Measurements from ENCODE around the gene FBXW8.

Gene FBXW8

DNA sequence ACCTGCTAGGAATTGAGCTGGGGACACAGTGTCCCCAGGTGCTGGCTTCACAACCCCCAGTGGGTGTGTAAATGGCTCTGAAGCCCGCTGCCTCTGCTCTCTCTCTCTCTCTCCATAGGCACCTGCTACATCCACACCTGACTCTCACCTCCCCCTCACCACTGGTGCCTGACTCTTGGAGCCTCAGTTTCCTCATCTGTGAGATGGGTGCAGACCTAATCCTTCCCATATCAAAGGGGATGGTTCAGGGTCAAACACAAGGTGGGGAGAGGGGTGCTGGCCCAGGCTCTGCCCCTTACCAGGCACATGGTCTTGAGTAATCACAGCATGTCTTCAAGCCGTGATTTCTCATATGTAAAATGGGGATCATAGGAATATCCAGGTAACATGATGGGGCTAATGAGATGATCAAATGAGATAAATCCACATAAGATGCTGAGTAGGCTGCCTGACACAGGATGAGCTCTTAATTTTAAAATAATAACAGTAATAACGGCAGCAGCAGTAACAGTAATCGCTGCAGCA lies 150.9 kb downstream of the FBXW8 start:
- DNase-seq = no peak

DNA sequence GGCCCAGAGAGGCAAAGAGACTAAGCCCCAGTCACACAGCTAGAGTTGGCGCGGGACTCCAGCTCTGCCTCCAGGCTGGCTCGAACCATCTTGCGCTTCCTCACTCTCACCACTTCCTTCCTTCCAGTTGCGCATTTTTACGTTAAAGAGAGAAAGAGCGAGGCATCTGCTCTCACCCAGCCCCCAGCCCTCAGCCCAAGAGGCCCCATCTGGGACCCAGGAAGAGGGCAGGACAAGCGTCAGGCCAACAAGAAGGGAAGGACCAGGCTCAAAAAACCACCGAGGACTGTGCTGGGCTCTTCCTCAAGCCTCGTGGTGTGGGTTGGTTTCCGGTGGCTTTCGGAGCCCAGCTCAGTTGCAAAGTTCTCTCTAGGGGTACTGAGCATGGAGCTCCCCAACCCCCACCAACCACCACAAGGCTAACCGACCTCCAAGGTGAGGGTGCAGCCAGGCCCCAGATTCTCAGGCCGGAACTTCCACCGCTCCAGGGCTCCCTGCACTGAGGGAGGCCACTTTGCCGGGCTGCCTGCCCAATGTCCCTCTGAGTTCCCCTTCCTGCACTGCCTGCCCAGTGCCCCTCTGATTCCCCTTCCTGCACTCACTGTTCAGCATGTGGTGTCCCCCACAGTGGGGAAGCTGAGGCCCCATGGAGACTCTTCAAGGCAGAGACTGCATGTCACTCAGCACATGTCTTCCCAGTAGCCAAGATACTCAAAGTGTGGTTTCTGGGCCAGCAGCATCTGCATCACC lies 152.6 kb downstream of the FBXW8 start:
- peak; percentile 47 for DNase-seq

DNA sequence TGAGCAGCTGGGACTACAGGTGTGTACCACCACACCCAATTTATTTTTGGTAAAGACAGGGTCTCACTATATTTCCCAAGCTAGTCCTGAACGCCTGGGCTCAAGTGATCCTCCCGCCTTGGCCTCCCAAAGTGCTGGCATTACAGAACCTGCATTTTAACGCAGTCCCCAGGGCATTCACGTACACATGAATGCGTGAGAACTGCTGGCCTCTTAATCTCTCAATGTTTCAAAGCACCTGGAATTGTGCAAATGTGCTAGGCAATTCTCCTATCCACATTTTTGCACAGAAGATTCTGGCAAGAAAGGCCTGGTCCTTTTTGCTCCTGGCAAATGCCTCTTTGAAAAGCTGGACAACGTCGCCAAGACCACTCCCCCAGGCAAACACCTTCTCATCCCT lies 153.3 kb downstream of the FBXW8 start:
- DNase-seq = no peak

DNA sequence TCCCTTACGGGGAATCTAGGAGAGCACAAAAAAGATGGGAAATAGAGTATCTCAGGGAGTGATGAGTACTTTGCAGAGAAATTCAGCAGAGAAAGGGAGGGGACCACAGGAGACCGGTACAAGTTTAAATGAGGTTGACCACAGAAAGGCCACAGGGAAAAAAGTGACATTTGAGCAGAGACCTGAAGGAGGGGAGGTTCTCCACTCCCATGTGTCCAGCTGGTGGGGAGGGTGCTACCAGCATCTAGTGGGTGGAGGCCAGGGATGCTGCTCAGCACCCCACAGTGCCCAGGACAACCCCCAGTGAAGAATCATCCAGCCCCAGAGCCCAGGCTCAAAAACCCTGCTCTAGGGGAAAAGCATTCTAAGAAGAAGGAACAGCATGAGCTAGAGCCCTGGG lies 153.8 kb downstream of the FBXW8 start:
- DNase-seq = no peak

DNA sequence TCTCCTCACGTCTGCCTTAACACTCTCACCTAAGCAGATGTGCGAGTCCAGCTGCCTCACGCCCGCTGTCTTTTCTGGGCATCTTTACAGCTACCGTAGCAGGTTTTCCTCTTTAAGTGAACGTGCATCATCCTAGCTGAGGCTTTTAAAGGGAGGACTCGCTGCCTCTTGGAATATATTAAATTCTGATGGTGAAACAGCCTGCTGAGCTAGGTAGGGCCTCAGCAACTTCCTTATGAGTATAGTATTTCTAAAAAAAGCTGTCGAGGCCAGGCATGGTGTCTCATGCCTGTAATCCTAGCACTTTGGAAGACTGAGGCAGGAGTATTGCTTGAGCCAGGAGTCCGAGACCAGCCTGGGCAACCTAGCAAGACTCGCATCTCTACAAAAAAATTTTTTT lies 156.3 kb downstream of the FBXW8 start:
- DNase-seq = no peak

DNA sequence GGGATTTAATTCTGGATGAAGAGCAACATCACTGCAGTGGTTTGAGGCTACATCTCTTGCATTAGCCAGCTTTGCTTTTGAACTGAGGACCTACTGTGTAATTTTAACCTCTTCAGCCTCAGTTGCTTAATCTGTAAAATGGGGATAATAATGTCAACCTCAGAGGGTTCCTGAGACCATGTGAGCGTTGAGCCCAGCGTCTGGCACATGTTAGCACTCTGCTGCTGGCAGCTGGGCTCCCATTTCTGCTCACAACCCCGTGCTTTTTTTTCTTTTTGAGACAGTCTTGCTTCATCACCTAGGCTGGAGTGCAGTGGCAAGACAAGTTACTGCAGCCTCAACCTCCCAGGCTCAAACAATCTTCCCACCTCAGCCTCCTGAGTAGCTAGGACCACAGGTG lies 156.9 kb downstream of the FBXW8 start:
- no peak for DNase-seq

DNA sequence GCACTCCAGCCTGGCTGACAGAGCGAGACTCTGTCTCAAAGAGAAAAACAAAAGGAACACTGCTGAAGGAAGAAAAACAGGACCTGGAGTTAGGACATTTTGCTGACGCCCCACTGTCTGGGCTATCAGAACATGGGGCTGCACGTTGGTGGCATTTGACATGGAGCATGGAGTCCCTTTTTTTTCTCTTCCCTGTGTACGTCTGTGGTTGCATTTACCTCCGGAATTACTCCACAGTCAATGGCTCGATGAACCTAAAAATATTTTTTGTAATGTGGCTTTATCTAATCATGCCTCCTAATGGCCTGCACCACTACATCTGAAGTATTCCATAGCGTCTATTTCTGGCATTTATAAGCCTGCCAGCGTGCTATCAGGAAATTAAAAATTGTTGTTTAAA lies 157.7 kb downstream of the FBXW8 start:
- DNase-seq = no peak

DNA sequence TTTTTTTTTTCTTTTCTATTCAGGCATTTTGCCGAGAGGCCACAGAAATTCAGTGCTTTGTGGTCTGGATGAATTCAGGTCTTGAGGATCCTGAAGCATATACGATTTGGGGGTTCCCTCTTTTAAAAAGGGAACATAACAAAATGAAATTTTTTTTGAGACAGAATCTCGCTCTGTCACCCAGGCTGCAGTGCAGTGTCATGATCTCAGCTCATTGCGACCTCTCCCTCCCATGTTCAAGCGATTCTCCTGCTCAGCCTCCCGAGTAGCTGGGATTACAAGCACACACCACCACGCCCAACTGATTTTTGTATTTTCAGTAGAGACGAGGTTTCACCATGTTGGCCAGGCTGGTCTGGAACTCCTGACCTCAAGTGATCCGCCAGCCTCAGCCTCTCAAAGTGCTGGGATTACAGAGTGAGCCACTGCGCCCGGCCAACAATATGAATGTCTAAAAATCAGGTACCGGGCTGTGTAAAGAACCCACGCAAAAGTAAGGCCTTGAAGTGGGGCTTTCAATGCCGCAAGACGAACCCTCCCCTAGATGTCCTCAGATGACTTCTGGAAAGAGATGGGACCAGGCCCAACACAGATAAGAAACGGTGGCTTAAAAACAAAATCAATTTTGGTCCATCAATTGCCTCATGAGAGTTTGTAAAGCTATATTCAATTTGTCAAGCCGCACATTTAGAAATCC lies 158.5 kb downstream of the FBXW8 start:
- DNase-seq = no peak

DNA sequence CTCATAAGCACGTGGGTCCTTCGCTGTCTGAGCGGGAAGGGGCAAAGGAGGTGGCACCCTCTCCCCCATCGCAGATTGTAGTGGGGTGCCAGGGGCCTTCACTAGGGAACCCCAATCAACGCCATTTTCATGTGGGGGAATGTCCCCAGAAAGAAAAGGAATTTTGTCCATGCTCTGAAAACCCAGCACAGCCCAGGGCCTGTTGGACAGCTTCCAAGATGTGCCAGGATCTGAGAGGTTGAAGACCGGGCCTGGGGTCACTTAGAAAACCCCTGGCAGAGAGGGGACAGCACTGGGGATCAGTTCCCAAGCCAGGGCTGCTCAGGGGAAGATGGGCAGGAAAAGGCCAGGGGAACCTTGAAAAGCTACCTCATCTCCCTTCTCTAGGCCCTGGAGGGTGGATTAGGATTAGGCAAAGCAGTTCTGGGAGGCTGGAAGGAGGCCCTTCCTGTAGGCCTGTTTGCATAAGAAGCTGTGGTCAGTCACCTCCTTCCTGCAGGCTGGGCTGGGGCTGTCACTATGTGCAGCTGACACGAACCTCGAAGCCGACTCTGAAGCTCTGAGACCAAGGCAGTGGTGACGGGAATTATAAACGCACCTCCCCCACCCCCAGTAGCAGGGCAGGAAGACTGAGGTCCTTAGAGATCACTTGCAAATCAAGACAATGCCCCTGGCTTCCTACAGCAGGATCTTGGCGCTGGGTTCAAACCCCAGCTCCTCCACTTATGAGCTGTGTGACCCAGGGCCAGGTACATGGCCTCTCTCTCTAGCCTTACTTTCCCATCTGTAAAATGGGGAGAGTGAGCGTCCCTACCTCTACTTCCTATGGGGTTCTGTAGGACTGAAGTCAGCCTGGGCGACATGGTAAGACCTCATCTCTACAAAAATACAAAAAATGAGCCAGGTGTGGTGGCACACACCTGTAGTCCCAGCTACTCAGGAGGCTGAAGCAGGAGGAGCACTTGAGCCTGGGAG lies 159.5 kb downstream of the FBXW8 start:
- no peak for DNase-seq

DNA sequence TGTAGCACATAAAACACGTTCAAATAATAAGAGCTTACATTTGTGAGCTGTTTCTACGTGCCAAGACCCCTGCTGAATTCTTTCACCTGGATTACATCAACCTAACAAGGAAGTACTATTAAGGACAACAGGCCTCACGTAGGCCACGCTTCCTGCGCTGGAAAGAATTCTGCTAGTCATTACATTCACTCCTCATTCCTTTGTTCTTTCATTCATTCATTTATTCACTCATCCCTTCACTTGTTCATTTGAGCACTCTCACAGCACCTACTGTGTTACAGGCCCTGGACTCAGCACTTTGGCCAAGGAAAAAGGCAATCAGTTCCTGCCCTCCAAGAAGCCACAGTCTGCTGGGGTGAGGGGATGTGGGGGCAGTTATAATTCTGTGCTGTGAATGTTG lies 160.3 kb downstream of the FBXW8 start:
- no peak for DNase-seq

DNA sequence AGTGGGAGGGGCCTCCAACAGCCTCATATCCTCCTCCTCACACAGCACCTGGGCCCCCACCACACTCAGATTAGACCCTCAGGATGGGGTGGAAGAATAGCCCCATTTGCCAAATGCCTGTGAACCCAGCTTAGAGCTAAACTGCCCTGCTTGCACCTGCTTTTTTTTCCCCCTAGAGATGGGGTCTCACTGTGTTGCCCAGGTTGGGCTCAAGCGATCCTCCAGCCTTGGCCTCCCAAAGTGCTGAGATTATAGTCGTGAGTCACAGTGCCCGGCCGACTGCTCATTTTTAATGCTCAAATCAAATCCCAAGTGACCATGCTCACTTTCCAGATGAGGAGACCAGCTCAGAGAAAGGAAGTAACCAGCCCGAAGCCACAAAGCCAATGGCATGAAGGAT lies 161.4 kb downstream of the FBXW8 start:
- DNase-seq = no peak

DNA sequence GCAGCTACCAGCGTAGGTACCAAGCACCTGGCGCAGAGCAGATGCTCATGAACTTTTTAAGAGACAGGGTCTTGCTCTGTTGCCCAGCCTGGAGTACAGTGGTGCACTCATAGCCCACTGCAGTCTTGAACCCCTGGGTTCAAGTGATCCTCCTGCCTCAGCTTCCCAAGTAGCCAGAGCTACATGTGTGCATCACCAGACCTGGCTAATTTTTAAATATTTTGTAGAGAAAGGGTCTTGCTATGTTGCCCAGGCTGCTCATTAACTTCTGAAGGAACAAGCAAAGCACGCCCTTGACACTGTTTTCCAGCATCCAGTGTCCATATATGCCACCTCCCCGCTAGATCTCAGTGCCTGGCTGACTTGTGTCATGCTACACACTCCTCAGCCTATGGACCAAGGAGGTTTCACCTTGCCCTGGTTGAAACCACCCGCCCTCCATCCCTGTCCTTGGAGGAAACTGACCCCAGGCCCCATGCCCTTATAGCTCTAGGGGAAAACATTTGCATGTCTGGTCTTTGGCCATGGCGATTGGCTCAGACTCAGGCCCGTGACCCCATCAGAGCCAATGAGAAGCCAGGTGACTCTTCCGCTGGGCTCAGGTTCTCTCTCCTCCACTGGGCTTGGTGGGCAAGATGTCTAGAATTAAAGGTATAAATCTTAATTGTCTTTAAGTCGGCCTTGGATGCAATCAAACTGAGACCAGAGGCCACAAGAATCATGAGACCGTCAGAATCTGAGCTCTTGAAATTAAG lies 162.2 kb downstream of the FBXW8 start:
- no peak for DNase-seq

DNA sequence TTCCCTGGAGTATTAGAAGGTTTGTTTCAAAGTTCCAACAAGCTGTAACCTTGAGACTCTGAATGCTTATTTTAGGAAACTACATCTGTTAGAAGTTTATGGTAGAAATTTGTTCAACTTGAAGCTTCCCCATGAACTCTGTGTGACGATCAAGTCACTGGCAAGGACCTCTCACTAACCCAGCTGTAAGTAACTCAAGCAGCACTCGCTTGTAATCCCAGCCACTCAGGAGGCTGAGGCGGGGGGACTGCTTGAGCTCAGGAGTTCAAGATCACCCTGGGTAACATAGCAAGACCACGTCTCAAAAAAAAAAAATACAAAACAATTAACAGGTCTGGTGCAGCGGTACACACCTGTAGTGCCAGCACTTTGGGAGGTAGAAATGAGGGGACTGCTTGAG lies 162.9 kb downstream of the FBXW8 start:
- DNase-seq = no peak

DNA sequence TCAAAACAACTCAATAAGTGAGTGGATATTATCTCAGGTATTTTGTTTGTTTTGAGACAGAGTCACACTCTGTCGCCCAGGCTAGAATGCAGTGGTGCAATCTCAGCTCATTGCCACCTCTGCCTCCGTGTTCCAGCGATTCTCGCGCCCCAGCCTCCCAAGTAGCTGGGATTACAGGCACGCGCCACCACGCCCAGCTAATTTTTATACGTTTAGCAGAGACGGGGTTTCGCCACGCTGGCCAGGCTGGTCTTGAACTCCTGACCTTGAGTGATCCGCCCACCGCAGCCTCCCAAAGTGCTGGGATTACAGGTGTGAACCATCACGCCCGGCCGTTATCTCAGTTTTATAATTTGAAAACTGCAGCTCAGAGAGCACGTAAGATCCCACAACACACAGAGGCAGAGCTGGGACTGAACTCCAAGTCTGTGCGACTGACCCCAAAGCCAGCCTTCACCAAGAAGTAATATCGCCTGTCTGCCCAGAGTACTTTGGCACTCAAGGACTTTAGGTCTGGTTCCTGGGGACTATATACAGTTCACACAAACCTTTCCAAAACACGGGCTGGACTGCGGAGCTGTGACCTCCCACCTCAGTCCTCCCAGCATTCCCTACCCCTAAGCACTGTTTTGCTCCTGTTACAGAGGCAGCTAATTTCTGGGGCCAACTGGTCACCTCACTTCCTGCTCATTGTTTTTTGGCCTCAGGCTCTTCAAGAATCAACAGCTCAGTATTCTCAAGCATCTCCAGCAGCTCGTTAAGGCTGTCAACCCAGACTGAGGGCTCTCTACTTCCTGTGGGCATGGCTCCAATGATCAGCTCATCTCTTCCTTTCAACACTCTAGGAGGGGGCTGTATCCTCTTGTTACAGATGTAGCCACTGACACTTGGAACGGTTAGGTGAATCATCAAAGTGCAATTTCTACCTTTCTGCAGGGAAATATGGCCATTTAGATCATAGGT lies 165.9 kb downstream of the FBXW8 start:
- no peak for DNase-seq

DNA sequence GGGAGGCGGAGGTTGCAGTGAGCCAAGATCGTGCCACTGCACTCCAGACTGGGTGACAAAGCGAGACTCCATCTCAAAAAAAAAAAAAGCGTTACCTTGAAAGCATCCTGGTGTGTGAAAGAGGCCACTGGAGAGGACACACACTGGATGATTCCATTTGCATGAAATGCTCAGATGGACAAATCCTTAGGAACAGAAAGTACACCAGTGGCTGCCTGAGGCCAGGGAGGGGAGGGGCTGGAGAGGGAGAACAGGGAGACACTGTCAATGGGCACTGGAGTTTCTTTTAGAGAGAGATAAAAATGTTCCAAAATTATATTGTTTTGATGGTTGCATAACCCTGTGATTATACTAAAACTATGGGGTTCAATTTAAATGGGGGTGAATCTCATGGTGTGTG lies 168.7 kb downstream of the FBXW8 start:
- DNase-seq = no peak

DNA sequence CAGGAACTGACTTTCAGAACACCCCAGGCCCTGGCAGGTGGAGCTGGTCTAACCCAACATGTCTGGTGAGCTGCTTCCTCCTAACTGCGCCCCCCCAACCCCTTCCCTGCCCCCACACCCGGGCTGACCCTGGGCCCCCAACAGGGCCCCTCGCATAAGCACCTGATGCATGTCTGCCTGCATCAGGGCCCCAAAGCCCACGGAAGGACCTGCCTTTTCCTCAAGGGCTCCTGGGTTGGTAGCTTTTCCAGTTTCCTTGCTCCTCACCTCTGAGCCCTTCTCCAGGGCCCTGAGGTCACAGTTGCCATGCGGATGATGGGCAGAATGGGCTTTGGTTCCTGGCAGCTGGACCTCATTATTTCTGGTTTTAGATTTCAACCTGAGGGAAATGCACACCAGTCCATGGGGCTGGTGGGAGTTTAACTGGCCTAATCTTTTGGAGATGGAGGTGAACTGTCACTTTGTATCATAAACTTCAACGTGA lies 170.0 kb downstream of the FBXW8 start:
- DNase-seq = no peak
